Kidney epithelial cell (primary cell): ENCODE data around the gene CDK17. TPM values are rescaled to one million over a fixed set of nuclear protein-coding genes. Genes with fewer than 3 reads are reported as not detected.

Source experiments
- DNase-seq: peaks from one replicate; pipeline ENCODE4 v3.0.0-alpha.2; 2010; ENCODE audit warnings: low read depth
- H3K27me3 ChIP-seq: 2 replicates; pipeline ENCODE4 v1.6.0; 2011; ENCODE audit warnings: low read length; ENCODE audit not compliant: control insufficient read depth, insufficient read depth
- H3K36me3 ChIP-seq: 2 replicates; pipeline ENCODE4 v1.5.1; 2011; ENCODE audit warnings: low read length; ENCODE audit not compliant: control insufficient read depth, insufficient read depth
- H3K4me3 ChIP-seq: 2 replicates; pipeline ENCODE4 v1.5.1; 2011; ENCODE audit warnings: low read depth, mild to moderate bottlenecking, control low read depth, low read length
- CTCF ChIP-seq: IDR thresholded peaks from 2 replicates; pipeline ENCODE4 v1.5.1; 2011; ENCODE audit warnings: mild to moderate bottlenecking, moderate library complexity, low read length, control low read depth, inconsistent platforms; ENCODE audit not compliant: insufficient read depth, poor library complexity, severe bottlenecking
- total RNA-seq: library from RNA; depleted of rRNA; stranded (reverse); fragments of >200 nt; gene quantifications from 2 replicates; pipeline ENCODE4 v1.2.3, GENCODE V29; 2015

Gene CDK17
- total RNA-seq, 1 donor from 2014 or later: 46.4 TPM

DNA sequence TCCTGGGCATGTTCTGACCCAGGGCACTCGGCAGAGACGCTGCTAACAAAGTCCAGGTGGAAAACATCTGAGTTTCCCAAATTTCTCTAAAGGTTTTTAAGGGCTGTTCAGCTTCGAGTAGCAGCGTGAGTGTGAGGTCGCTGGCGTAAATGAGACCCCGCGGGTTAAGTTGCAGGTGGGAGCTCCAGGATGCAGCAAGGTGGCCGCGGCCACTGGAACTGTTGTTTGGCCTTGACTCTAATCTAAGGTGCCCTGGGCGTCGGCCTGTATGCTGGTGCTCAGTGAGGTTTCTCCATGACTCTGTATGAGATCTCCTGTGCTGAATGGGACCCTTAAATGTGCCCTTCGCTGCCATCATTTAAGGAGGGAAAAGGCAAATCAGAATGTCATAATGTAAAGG, 155.4 kb downstream of the CDK17 start:
- no peak for DNase-seq
- H3K36me3 ChIP-seq: peaks cover 5% of the 10 kb centered on the region
- TF ChIP-seq CTCF: no peak
- no peaks in the 10 kb centered on the region for H3K27me3 ChIP-seq
- no peak overlapping the region for H3K4me3 ChIP-seq

DNA sequence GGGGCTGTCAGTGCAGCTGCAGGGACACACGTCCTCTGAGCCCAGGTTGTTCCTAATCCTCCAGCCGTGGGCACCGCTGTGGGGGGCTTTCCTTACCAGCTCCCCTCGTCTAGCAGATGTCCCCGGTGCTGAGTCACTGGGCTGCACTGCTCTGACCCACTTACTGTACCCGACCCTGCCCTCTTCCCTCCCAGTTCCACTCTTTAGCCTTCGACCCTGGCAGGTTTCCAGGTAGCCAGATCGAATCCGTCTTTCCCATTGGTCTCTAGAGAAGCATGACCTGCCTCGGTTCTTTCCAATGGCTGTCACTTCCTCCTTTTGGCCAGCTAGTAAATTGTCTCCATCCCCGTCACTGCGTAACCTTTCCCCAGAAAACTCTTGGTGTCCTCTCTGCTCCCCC, 157.6 kb downstream of the CDK17 start:
- no peak for DNase-seq
- H3K36me3 ChIP-seq: peaks cover 2% of the 10 kb centered on the region
- no peak for TF ChIP-seq CTCF

GRCh38 chr12:96241846-96242256, 158.4 kb downstream of the CDK17 start:
- H3K4me3 ChIP-seq: no peak overlapping the region
- peaks cover 2% of the 10 kb centered on the region for H3K36me3 ChIP-seq
- no peaks in the 10 kb centered on the region for H3K27me3 ChIP-seq
- no peak for DNase-seq
- TF ChIP-seq CTCF: no peak

More for the DNA sequence above, 157.6 kb downstream of the CDK17 start:
- Histone ChIP-seq H3K27me3 (no peaks in the 10 kb centered on the region), H3K4me3 (no peak overlapping the region)

GRCh38 chr12:96241431-96241830, 158.8 kb downstream of the CDK17 start:
- peaks cover 2% of the 10 kb centered on the region for H3K36me3 ChIP-seq
- TF ChIP-seq CTCF: no peak
- H3K4me3 ChIP-seq: no peak overlapping the region
- no peak for DNase-seq
- no peaks in the 10 kb centered on the region for H3K27me3 ChIP-seq

GRCh38 chr12:96240656-96241055, 159.6 kb downstream of the CDK17 start:
- TF ChIP-seq CTCF: no peak
- Histone ChIP-seq H3K4me3 (no peak overlapping the region), H3K27me3 (no peaks in the 10 kb centered on the region), H3K36me3 (peaks cover 2% of the 10 kb centered on the region)
- DNase-seq: no peak
